HepG2 (cell line): Measurements from ENCODE around the gene DENND4B. TPM values are rescaled to one million over a fixed set of nuclear protein-coding genes. Genes with fewer than 3 reads are reported as not detected.
A peak's percentile ranks its signal among the peaks of the same experiment; 100 is the strongest.

Experiments used
- EEA1 ChIP-seq: sonication (generic); formaldehyde crosslinking; IDR thresholded peaks from 2 replicates; pipeline ENCODE4 v1.5.1; 2020; ENCODE audit warnings: mild to moderate bottlenecking, missing genetic modification reagents, borderline replicate concordance
- GTF2F1 ChIP-seq: fragments of 150-350 bp; IDR thresholded peaks from 2 replicates; pipeline ENCODE4 v1.6.1; 2014; ENCODE audit warnings: low read length
- MIER2 ChIP-seq: IDR thresholded peaks from 2 replicates; pipeline ENCODE4 v1.6.1; 2016; ENCODE audit warnings: missing biosample characterization, missing genetic modification reagents
- MTA1 ChIP-seq: sonication (generic); formaldehyde crosslinking; IDR thresholded peaks from 2 replicates; pipeline ENCODE4 v1.4.0; 2020; ENCODE audit warnings: missing genetic modification reagents, mild to moderate bottlenecking, borderline replicate concordance
- PCBP1 ChIP-seq: fragments of 200-400 bp; formaldehyde crosslinking; IDR thresholded peaks from 2 replicates; pipeline ENCODE4 v1.6.1; 2017; ENCODE audit warnings: mild to moderate bottlenecking, low read depth, low read length, borderline replicate concordance
- PHF20 ChIP-seq: sonication (generic); formaldehyde crosslinking; IDR thresholded peaks from 2 replicates; pipeline ENCODE4 v1.5.0; 2020; ENCODE audit warnings: mild to moderate bottlenecking, missing genetic modification reagents
- SSRP1 ChIP-seq: IDR thresholded peaks from 2 replicates; pipeline ENCODE4 v1.6.1; 2016; ENCODE audit warnings: control low read depth
- TCF12 ChIP-seq, 2 experiments: fragments of 450-650 bp in 1 of 2; sonication (generic) in 1 of 2; formaldehyde crosslinking in 1 of 2; IDR thresholded peaks; 2 replicates each; pipeline versions ENCODE4 v1.6.1 to v1.8.0; 2017 to 2022; ENCODE audit warnings: antibody characterized with exemption in 1 of 2, mild to moderate bottlenecking in 1 of 2, missing genetic modification reagents in 1 of 2, moderate library complexity in 1 of 2
- ZBTB3 ChIP-seq: sonication (generic); formaldehyde crosslinking; IDR thresholded peaks from 2 replicates; pipeline ENCODE4 v1.4.0; 2020; ENCODE audit warnings: low read depth, mild to moderate bottlenecking, moderate library complexity, missing genetic modification reagents, borderline replicate concordance
- ZFY ChIP-seq: sonication (generic); formaldehyde crosslinking; IDR thresholded peaks from 2 replicates; pipeline ENCODE4 v1.4.0; 2020; ENCODE audit warnings: missing genetic modification reagents
- ZNF3 ChIP-seq: IDR thresholded peaks from 2 replicates; pipeline ENCODE4 v1.7.0; 2017; ENCODE audit warnings: inconsistent platforms
- ZNF768 ChIP-seq: sonication (generic); formaldehyde crosslinking; IDR thresholded peaks from 2 replicates; pipeline ENCODE4 v1.4.0; 2020; ENCODE audit warnings: missing genetic modification reagents
- polyA plus RNA-seq, 8 experiments: library from polyadenylated mRNA; depleted of rRNA in 3 of 8; stranded (reverse) in 7 of 8; unstranded in 1 of 8; fragments of >200 nt; fragmentation: Illumina TruSeq in 4 of 8; extraction: Trizol in 4 of 8; gene quantifications; 2 replicates each; pipeline versions ENCODE4 v1.2.1 to v1.2.3, GENCODE V29; 2011 to 2016; ENCODE audit warnings: low read depth in 4 of 8, missing spikeins in 1 of 8, mixed read lengths in 1 of 8; ENCODE audit not compliant: insufficient read depth in 1 of 8
- total RNA-seq, 5 experiments: library from RNA; depleted of rRNA; stranded (reverse); fragments of >200 nt; fragmentation: Illumina TruSeq; extraction: Trizol; gene quantifications; 2 replicates each; pipeline ENCODE4 v1.2.3, GENCODE V29; 2016; ENCODE audit warnings: low read depth in 1 of 5
- TF ChIP-seq, protein P1 (sequence below), 2 experiments: fragments of 450-650 bp in 1 of 2; sonication (generic) in 1 of 2; formaldehyde crosslinking in 1 of 2; IDR thresholded peaks; 2 replicates each; pipeline versions ENCODE4 v1.6.1 to v1.8.0; 2016 to 2022; ENCODE audit warnings: antibody characterized with exemption in 1 of 2, mild to moderate bottlenecking in 1 of 2, missing genetic modification reagents in 1 of 2
- TF ChIP-seq, protein P2 (sequence below): sonication (generic); formaldehyde crosslinking; IDR thresholded peaks from 2 replicates; pipeline ENCODE4 v1.4.0; 2020; ENCODE audit warnings: missing genetic modification reagents

DENND4B gene
- total and polyA plus RNA-seq, 2 of the 13 experiments (the other 11 are each of a cell fraction or from before 2014, with no cell fraction given): 15.1 to 20.3 TPM

DNA sequence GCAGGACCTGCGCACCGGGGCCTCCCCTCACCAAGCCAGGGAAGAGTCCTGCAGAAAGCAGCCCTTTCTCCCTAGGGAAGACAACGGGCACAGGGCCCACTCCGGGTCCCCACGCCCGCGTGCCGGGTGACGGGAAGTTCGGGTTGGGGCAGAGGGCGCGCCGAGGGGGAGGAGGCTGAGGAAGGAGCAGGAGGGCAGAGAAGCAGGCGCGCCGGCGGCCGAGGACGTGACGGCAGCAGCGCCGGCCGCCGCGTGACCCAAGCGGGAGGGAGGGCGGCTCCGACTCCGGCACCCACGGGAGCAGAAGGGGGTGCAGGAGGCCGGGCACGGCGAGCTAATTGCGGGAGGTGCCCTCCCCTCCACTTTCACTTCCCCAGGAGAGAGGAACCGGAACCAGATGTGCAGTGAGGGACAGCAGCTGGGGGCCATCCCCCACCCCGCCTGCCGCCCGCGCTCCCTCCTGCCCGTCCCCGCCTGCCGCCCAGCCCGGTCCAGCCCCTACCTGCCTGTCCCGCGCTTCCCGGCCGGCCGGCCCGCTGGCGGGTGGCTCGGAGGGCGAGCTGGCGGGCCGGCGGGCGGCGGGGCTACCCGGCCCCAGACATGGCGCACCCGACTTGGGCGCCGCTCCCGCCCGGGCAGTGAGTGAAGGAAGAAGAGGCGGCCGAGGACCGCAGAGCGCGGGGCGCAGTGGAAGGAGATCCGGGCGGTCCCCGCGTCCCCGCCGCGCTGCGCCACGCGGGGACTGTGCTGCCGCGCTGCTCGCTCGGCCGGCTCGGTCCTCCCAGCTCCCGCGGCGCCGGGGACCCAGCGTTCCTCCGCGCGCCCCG lies 510 bp downstream of the DENND4B start (continued):
- TF ChIP-seq, protein P1, sequence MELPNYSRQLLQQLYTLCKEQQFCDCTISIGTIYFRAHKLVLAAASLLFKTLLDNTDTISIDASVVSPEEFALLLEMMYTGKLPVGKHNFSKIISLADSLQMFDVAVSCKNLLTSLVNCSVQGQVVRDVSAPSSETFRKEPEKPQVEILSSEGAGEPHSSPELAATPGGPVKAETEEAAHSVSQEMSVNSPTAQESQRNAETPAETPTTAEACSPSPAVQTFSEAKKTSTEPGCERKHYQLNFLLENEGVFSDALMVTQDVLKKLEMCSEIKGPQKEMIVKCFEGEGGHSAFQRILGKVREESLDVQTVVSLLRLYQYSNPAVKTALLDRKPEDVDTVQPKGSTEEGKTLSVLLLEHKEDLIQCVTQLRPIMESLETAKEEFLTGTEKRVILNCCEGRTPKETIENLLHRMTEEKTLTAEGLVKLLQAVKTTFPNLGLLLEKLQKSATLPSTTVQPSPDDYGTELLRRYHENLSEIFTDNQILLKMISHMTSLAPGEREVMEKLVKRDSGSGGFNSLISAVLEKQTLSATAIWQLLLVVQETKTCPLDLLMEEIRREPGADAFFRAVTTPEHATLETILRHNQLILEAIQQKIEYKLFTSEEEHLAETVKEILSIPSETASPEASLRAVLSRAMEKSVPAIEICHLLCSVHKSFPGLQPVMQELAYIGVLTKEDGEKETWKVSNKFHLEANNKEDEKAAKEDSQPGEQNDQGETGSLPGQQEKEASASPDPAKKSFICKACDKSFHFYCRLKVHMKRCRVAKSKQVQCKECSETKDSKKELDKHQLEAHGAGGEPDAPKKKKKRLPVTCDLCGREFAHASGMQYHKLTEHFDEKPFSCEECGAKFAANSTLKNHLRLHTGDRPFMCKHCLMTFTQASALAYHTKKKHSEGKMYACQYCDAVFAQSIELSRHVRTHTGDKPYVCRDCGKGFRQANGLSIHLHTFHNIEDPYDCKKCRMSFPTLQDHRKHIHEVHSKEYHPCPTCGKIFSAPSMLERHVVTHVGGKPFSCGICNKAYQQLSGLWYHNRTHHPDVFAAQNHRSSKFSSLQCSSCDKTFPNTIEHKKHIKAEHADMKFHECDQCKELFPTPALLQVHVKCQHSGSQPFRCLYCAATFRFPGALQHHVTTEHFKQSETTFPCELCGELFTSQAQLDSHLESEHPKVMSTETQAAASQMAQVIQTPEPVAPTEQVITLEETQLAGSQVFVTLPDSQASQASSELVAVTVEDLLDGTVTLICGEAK (IDR thresholded peaks at IDR 0.05): no peak
- TF ChIP-seq, protein P1 (CRISPR knock-in tag; IDR thresholded peaks at IDR 0.05): peak; percentile 43; the same call in 1 of the 2 replicates
- no peak for TF ChIP-seq EEA1 (CRISPR knock-in tag)
- TF ChIP-seq PCBP1: no peak
- TF ChIP-seq ZNF768: no peak
- no peak for TF ChIP-seq ZNF3
- no peak for TF ChIP-seq TCF12 (IDR thresholded peaks at IDR 0.05)
- 0 out of 2 replicates have a peak, but pooled peaks have one; percentile 28 for TF ChIP-seq TCF12 (CRISPR knock-in tag; IDR thresholded peaks at IDR 0.05)
- TF ChIP-seq ZFY (CRISPR knock-in tag): peak; percentile 62
- TF ChIP-seq ZBTB3 (CRISPR knock-in tag): no peak
- peak; percentile 52; the same call in 1 of the 2 replicates for TF ChIP-seq PHF20 (CRISPR knock-in tag)
- no peak for TF ChIP-seq MIER2
- TF ChIP-seq MTA1 (CRISPR knock-in tag): no peak
- no peak for TF ChIP-seq GTF2F1
- no peak for TF ChIP-seq SSRP1 (CRISPR knock-in tag)
- TF ChIP-seq, protein P2, sequence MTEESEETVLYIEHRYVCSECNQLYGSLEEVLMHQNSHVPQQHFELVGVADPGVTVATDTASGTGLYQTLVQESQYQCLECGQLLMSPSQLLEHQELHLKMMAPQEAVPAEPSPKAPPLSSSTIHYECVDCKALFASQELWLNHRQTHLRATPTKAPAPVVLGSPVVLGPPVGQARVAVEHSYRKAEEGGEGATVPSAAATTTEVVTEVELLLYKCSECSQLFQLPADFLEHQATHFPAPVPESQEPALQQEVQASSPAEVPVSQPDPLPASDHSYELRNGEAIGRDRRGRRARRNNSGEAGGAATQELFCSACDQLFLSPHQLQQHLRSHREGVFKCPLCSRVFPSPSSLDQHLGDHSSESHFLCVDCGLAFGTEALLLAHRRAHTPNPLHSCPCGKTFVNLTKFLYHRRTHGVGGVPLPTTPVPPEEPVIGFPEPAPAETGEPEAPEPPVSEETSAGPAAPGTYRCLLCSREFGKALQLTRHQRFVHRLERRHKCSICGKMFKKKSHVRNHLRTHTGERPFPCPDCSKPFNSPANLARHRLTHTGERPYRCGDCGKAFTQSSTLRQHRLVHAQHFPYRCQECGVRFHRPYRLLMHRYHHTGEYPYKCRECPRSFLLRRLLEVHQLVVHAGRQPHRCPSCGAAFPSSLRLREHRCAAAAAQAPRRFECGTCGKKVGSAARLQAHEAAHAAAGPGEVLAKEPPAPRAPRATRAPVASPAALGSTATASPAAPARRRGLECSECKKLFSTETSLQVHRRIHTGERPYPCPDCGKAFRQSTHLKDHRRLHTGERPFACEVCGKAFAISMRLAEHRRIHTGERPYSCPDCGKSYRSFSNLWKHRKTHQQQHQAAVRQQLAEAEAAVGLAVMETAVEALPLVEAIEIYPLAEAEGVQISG (CRISPR knock-in tag): peak; percentile 42; the same call in 1 of the 2 replicates
